Breast epithelium (tissue), 3 donors: Measurements from ENCODE around the gene CCDC183.
"Not testable (repeated sequence)": the region's sequence is repeated elsewhere in the genome, so short reads cannot be mapped to it uniquely, and the experiment has no call there.

ENCODE experiments used
- POLR2A ChIP-seq: fragments of 450-650 bp; IDR thresholded peaks from one replicate; pipeline ENCODE4 v1.6.1; 2016; ENCODE audit warnings: antibody characterized with exemption, mild to moderate bottlenecking, moderate library complexity
- TF ChIP-seq, protein P1 (sequence below), 3 donors: fragments of 450-650 bp; IDR thresholded peaks; one replicate each; pipeline ENCODE4 v1.5.1; 2016 to 2017; ENCODE audit warnings: antibody characterized with exemption in 3 of 3, mild to moderate bottlenecking in 3 of 3, moderate library complexity in 3 of 3

DNA sequence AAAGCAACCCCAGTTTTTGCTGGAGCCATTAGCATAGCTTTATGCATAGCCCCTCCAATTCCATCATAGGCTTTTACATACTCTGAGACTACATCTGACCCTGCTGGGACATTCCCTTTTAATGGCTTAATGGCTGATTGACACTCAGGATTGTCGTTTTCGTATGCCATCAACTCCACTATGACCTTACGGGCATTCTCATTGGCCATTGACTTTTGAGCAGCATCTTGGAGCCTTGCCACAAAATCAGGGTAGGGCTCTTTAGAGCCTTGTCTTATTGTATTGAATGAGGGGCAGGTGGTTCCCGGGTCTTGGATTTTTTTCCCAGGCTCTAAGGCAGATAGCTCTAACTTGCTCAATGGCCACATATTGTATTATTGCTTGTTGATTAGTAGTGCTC is 9.2 kb upstream of the CCDC183 start:
- TF ChIP-seq, protein P1, sequence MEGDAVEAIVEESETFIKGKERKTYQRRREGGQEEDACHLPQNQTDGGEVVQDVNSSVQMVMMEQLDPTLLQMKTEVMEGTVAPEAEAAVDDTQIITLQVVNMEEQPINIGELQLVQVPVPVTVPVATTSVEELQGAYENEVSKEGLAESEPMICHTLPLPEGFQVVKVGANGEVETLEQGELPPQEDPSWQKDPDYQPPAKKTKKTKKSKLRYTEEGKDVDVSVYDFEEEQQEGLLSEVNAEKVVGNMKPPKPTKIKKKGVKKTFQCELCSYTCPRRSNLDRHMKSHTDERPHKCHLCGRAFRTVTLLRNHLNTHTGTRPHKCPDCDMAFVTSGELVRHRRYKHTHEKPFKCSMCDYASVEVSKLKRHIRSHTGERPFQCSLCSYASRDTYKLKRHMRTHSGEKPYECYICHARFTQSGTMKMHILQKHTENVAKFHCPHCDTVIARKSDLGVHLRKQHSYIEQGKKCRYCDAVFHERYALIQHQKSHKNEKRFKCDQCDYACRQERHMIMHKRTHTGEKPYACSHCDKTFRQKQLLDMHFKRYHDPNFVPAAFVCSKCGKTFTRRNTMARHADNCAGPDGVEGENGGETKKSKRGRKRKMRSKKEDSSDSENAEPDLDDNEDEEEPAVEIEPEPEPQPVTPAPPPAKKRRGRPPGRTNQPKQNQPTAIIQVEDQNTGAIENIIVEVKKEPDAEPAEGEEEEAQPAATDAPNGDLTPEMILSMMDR (IDR thresholded peaks at IDR 0.05), result not testable (repeated sequence)
- not testable (repeated sequence) for TF ChIP-seq POLR2A
